ENCODE data around the gene AMFR. TPM values are rescaled to one million over a fixed set of nuclear protein-coding genes. Genes with fewer than 3 reads are reported as not detected.

The AMFR gene
- total RNA-seq, 1 experiment from 2014 or later, result 25.6 TPM

- H3K36me3 Mint-ChIP-seq (ENCODE audit: insufficient read depth in 1 of 3, low read depth in 3 of 3), result peaks cover 11 to 35% (median 30%) of the 10 kb centered on the region in 3 experiments
- Histone ChIP-seq H4K8ac (replicated peaks; ENCODE audit: insufficient read length, low read depth, low read length) (no peak overlapping the region), H3K27me3 (ENCODE audit: insufficient read depth, low read length) (no peaks in the 10 kb centered on the region; the same call in 1 of the 2 replicates), H2BK5ac (ENCODE audit: insufficient read length, low read length) (no peak overlapping the region), H4K20me1 (ENCODE audit: control insufficient read depth, insufficient read depth, insufficient read length) (no peaks in the 10 kb centered on the region), H2BK120ac (ENCODE audit: low read depth, low read length, poor library complexity, severe bottlenecking) (no peak overlapping the region), H4K91ac (ENCODE audit: insufficient read length, low read depth, low read length) (no peak overlapping the region), H3K56ac (ENCODE audit: insufficient read length, low read depth, low read length) (no peak overlapping the region), H3K79me2 (ENCODE audit: insufficient read depth, low read length) (no peaks in the 10 kb centered on the region), H3K23me2 (ENCODE audit: insufficient read length, low read depth, low read length, poor library complexity, severe bottlenecking) (no peaks in the 10 kb centered on the region), H2BK15ac (ENCODE audit: low read depth, low read length) (no peak overlapping the region), H3K4ac (ENCODE audit: low read depth, low read length) (no peak overlapping the region), H2BK12ac (ENCODE audit: insufficient read length, low read depth, low read length) (no peak overlapping the region), H3K14ac (ENCODE audit: insufficient read depth, low read length) (no peak overlapping the region), H3K9me3 (ENCODE audit: control insufficient read depth, low read depth, low read length) (no peaks in the 10 kb centered on the region), H3T11ph (ENCODE audit: low read length) (no peak overlapping the region), H3K4me1 (ENCODE audit: insufficient read depth, low read length) (peaks cover 6% of the 10 kb centered on the region; the same call in 1 of the 2 replicates), H2BK20ac (ENCODE audit: low read depth, low read length, poor library complexity, severe bottlenecking) (no peak overlapping the region), H3K18ac (ENCODE audit: insufficient read length, low read depth, low read length) (no peak overlapping the region), H4K5ac (ENCODE audit: insufficient read length, low read depth, low read length) (no peak overlapping the region), H2AFZ (ENCODE audit: low read length) (no peak overlapping the region), H3K23ac (ENCODE audit: insufficient read length, low read depth, low read length) (no peak overlapping the region), H3K79me1 (ENCODE audit: insufficient read depth, low read depth, low read length, poor library complexity, severe bottlenecking) (no peaks in the 10 kb centered on the region), H3K9ac (ENCODE audit: extremely low read depth, insufficient read length, low read length) (no peak overlapping the region), H2AK5ac (ENCODE audit: insufficient read length, low read length) (no peak overlapping the region), H3K27ac (ENCODE audit: insufficient read length, low read depth, low read length) (no peak overlapping the region), H3K4me2 (ENCODE audit: insufficient read depth, insufficient read length, low read length) (no peak overlapping the region)
- H3K4me3 Mint-ChIP-seq, result no peak overlapping the region
- no CpG with 5 or more reads among the region's 2 CpGs for WGBS (ENCODE audit: extremely low coverage, insufficient read length, low lambda C conversion rate)
- DNase-seq, result no peak
- H3K4me1 Mint-ChIP-seq, result peaks cover 11 to 19% of the 10 kb centered on the region in 2 experiments
- no peak for TF ChIP-seq CTCF (conservative IDR thresholded peaks at IDR 0.05)
- no peak overlapping the region for H3K27ac Mint-ChIP-seq
- no peaks in the 10 kb centered on the region for H3K27me3 Mint-ChIP-seq (ENCODE audit: low read depth)
- no peaks in the 10 kb centered on the region for H3K9me3 Mint-ChIP-seq
Measured at GRCh38 chr16:56411624-56412023, 13.7 kb downstream of the AMFR start.
